Measurements from ENCODE around the gene PPIC.
"Not testable (repeated sequence)": the region's sequence is repeated elsewhere in the genome, so short reads cannot be mapped to it uniquely, and the experiment has no call there.

PPIC gene

DNA sequence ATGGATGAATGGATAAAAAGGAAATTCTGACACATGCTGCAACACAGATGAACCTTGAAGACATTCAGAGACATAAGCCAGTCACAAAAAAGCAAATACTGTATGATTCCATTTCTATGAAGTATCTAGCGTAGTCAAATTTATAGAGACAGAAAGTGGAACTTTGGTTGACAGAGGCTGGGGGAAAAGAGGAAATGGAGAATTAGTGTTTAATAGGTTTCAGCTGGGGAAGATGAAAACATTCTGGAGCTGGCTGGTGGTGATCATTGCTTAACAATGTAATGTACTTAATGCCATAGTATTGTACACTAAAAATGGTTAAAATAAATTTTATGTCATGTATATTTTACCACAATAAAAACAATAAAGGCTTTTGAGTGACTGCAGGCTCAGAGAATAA, 24.2 kb downstream of the PPIC start:
- DNase-seq (ENCODE audit: low spot score) (no peak), FAIRE-seq (no peak)

DNA sequence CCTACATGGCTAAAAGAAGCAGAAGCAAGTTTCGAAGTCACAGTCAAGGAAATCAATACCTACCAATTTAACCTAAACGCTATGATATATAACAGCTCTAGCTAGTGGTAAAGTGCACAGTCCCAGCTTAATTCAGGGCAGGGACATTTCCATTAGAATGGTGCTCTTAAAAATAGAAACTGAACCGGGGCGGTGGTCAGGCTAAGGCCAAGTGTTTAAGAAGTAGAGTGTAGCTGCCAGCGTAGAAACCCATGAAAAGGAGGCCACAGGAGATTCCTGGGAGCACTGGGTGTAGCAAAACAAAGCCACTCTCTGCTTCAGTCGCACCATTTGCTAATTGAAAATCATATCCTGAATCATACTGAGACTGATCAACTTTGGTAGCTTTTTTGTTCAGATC, 28.8 kb downstream of the PPIC start:
- FAIRE-seq = no peak
- no peak for DNase-seq (ENCODE audit: low spot score)

DNA sequence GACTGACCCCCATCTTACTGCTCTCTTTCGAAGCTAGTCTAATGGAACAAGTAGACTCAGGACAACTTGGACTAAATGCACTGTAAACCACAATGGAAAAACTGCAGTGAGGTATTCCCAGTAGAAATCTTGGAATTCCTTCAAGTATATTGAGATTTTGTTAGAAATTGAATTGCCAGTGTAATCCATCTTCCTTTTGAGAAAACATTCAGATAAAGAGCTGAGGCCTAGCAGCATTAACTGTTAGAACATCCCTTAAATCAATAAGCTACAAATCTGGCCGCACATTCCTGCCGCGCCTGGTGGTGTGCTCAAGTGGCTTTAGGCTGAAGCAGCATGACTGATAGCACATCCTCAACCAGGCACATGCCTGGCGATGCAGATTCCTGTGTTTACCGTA, 29.3 kb downstream of the PPIC start:
- DNase-seq (ENCODE audit: low spot score) (no peak), FAIRE-seq (no peak)

DNA sequence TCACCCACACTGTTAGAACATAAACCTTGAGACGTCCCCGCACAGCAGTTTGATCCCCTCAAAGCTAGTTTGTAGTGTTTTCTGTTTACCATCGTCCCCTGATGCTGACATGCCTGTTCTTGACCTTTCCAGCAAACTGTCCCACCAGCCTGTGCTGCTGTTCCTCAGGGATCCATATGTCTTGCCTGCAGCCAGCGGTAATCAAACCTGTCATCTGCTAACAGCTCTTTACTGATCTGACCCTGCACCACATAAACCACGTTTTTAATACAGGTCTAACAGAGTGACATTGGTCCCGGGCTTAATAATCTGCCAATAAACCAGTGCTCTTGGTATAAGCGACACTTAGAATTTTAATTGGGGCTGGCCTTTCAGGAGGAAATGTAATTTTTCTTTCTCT, 34.7 kb downstream of the PPIC start:
- DNase-seq (ENCODE audit: low spot score) = no peak
- peak; percentile 46 for FAIRE-seq

DNA sequence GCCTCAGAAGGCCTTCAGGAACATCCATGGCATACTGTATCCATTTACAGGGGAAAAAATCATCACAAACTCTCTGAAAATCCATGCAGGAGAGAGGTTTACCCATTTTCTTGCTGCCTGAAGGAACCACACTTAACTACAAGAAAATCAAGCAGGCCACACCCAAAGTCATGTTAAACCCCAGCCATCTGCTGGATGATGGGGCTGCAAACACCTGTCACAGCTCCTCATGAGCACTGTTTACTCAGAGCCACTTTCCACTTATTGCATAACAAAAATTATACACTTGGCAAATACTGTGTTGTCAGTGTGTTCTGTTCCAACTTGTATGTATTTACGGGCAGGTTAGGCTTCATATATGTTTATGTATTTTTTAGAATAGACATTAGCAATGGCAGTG, 35.8 kb downstream of the PPIC start:
- FAIRE-seq (no peak), DNase-seq (ENCODE audit: low spot score) (no peak)

DNA sequence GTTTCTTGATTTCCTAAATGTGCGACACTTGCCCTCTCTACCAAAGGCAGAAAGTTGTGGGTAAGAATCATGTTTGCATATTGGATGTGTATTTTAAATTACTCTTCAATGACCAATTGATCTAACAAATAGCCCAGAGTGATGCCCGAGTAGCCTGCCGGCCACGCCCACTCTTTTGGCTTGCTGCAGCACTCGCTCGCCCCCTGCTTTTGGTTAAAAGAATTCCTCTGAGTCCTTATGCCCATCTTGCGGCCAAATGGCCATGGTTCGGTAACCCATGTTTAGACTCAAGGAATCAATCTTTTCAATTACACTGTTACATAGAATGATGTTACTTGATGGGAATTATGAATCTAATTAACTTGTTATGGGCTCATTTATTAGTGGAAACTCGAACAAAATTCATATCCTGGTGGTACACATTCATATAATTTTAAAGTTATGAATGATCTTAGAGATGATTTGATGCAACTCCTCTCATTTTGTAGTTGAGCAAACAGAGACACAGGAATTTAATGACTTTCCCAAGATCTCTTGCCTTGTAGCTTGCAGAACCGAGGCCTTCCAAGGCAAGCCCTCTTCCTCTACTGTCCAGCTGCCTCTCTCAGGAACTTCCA, 36.5 kb downstream of the PPIC start:
- FAIRE-seq (no peak), DNase-seq (ENCODE audit: low spot score) (no peak)

DNA sequence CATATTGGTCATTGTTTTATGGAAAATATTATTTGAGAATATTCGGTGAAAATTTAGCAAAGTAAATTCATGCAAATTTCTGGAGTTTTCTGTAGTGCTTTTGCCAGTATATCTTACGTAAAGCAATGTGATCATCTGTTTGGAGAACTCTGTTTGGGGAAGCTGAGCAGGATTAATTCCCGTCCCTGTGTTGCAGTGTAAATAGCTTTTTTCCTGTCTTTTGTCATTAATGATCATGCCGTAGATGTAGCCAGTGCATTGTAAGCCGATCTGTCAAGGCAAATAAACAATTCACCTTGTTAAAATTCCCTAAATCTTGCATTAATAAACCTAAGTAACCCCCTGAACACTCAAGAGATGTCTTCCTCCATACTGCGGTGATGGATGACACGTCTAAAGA, 39.2 kb downstream of the PPIC start:
- FAIRE-seq (no peak), DNase-seq (ENCODE audit: low spot score) (no peak)

DNA sequence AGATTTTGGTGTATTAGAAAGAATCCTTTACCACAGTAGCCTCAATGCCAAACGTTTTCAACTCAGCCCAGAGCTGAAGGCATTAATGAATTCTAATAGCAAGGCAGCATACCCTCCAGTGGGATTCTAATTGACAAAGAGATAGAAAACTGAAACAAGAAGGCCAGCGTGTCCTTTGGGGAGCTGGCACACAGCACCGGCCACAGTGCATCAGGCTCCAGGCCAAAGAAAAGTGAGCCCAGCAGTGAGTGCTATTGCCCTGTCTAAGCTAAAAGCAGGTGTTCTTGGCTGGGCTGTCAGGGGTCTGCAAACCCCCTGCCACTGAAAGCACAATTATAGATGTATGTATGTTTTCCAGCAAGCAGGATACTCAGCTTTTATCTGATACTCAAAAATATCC, 40.4 kb downstream of the PPIC start:
- no peak for FAIRE-seq
- no peak for DNase-seq (ENCODE audit: low spot score)

DNA sequence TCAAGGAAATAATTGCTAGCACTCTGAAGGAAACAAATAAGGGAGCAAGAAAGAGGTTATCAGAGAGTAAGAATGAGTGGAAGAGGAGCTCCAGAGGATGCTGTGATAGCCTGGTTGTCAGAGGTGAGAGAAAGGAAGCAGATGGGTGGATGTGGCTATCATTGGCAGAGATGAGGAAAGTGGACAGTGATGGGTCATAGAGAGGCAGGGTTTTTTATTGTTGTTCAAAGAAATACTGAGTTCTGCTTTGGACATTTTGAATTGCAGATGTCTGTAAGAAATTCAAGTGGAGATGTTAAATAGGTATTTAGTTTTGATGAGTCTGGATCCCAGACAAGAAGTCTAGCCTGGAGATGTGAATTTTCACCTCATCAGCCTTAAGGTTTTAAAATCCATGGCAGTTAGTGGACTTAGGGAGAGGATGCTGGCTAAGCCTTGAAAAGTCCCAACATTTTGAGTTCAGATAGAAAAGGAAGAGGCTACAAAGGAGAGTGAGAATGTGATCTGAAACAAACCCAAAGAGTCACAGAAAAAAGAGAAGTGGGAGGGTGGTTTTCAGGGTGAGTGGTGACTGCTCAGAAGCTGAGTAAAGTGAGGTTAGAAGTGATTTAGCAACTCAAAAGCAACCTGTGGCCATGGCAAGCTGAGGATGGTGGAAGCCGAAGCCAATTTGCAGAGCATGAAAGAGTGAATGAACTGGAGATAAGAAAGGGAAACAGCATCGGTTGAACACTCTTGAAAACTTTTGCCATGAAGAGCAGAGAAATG, 50.4 kb downstream of the PPIC start:
- no peak for FAIRE-seq
- DNase-seq (ENCODE audit: low spot score) = no peak

DNA sequence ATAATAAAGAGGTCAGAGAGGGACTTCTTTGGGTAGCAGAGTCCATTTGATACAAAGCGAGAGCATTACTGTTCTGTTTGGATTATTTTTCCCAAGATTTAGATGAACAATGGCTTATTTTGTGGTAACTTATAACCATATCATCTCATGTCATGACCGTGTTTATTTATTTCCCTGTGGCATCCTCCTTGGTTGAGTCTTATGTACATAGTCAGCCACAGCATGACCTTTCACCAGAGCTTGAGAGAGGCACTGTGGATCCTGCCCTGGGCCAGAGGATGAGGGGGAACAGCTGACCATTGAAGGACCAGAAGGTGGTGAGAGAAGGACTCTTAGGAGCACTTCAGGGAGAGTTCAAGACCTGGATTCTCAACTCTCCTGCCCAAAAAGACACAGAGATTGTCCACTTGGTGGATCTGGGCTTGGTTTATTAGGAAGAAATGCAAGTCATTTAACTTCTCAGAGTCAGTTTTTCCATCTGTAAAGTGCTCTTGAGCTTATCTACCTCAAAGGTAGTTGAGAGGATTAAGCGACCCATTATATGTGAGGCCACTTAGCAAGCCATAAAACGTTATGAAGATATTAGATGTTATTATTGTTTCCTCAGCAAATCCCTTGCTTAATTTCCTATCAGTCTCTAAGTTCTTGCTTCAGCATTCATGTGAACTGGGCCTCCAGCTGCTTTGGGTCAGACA, 51.4 kb downstream of the PPIC start:
- no peak for DNase-seq (ENCODE audit: low spot score)
- no peak for FAIRE-seq

DNA sequence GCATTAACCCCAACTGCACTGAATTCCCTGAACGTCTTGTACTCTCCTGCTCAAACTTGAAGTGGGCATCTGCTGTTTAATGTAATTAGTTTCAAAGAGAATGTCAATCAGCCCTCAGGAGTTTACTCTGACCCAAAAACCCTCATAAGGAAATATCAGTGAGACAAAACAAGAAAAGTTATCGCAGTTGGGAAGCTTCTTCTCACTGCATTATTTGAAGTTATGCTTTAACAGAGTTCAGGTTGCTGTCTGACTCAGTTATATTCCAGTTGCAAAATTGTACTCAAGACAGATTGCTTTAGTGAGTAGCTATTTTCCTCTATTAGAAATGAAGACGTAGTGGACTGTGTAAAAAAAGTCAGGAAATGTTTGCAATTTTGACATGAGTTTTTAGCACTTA, 52.1 kb downstream of the PPIC start:
- no peak for DNase-seq (ENCODE audit: low spot score)
- no peak for FAIRE-seq

DNA sequence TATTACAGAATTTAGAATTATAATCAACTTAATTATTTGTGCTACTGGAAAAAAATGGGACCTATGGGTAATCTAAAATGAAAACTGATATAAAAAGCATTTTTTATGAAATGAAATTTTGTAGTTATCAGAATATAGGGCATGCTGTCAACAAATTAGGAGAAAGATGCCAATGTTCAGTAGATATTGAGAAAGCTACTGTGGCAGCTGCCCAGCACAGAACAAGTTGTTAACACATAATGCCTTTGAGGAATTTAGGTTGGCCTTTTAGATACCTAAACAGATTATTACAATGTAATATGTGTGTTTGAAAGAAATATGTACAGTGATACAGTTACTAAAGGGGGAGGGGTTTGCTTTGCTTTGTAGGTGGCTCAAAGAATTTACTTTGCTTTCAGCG, 54.1 kb downstream of the PPIC start:
- no peak for DNase-seq (ENCODE audit: low spot score)
- no peak for FAIRE-seq

DNA sequence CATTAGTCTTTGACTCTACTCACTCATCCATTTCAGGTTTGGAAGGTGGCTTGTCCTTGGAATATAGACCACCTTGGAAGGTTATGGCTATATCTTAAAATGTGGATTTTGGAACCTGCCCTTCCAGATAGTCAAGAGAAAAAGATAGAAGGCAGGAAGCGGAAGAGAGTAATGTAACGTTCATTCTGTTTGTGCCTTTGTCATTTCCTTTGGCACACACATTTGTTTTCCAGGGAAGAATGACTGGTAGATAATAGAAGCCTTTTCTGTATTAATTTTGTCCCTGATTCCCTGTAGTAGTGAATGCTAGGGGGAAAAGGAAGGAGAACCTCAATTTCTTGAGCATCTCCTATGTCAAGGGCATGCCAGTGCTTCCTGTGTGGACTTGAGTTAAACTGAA, 54.7 kb downstream of the PPIC start:
- no peak for FAIRE-seq
- DNase-seq (ENCODE audit: low spot score) = no peak

DNA sequence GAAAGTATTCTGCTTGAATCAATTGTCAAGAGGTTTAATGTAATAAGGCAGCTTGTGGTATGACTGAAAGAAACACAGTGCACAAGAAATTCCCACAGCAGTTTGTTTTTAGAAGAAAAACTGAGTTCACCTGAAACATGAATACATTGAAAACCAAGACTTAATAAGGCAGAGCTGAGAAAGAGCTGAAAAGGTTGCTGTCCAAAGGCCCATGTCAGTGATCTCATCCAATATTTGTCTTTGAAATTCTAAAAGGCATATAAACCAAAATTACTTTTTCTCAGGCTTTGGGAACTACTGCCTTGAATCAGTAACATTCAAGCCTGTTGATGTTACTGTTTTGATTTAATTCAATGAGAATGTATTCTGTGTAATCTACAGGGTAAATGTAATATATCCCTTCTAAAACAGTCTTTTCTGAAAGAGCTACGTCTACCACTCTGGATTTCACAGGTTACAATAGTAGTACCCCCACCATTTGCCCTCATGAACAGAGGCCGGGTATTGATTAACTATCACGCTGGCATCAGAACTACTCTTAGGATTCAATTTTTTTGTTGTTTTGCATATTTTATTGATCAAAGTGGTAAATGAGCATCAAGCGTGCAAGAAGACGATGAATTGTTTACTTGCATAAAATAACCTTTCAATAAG, 57.8 kb downstream of the PPIC start:
- FAIRE-seq (no peak), DNase-seq (ENCODE audit: low spot score) (no peak)

DNA sequence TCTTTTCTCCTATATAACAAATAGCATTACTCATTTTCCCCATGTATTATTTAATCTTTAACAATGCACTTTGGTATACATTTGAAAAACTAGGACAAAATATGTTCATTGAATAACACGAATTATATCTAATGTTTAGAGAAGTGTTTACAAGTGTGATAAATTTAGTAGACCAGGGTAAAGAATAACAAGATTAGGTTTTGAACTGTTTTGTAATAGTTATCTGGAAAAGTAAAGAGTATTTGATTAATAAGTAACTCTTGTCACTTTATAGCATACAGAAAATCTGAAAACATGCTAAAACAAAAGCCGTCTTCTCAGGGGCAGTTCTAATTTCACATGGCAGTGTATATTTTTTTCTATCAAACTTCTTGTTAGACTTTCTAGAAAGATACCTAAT, 58.5 kb downstream of the PPIC start:
- DNase-seq (ENCODE audit: low spot score) (no peak), FAIRE-seq (no peak)

DNA sequence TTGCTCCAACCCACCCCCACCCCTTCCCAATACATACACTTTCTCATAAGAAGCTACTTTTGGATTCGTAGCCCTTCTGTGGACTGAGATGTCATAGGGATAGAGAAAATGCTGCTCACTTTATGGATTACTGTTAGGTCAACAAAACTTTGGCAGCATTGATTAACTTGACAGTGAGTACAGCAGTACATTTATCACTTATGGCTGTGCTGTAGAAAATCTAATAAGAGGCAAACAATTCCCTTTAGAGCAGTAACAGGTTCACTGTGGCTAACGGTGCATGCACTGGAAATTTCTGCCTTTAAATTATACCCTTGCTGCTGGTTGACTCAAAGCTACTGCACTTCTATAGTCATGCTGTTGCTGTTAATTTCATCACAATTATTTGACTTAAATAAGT, 59.2 kb downstream of the PPIC start:
- no peak for FAIRE-seq
- no peak for DNase-seq (ENCODE audit: low spot score)

DNA sequence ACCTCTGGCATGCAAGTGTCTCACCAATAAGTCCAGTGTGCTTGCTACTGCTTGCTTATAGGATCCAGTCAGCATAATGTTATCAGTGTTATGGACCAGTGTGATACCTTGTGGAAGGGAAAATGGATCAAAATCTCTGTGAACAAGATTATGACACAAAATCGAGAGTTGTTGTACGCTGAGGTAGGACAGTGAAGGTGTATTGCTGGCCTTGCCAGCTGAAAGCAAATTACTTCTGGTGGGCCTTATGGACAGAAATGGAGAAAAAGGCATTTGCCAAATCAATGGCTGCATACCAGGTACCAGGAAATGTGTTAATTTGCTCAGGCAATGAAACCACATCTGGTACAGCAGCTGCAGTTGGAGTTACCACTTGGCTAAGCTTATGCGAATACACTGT, 62.3 kb downstream of the PPIC start:
- DNase-seq (ENCODE audit: low spot score); FAIRE-seq: not testable (repeated sequence)

DNA sequence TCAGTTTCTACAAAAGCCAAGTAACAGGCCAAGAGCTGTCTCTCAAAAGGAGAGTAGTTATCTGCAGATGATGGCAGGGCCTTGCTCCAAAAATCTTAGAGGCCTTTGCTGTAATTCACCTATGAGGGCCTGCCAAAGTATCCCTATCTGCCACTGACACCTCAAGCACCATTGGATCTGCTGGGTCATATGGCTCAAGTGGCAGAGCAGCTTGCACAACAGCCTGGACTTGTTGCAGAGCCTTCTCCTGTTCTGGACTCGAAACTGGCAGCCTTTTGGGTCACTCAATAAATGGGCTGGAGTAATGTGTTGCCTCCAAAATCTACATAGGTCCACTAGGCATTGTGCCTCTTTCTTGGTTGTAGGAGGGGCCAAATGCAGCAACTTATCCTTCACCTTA, 62.8 kb downstream of the PPIC start:
- not testable (repeated sequence) for FAIRE-seq; DNase-seq (ENCODE audit: low spot score)
